Mucosa of stomach (tissue), 1 donor: ENCODE data around the gene NECAB2.
"Not testable (repeated sequence)": the region's sequence is repeated elsewhere in the genome, so short reads cannot be mapped to it uniquely, and the experiment has no call there.

ENCODE experiments used
- H3K27me3 ChIP-seq: one replicate; pipeline ENCODE4 v1.7.0; 2013; ENCODE audit warnings: mild to moderate bottlenecking, low read length; ENCODE audit not compliant: control insufficient read depth, insufficient read depth
- H3K36me3 ChIP-seq: one replicate; pipeline ENCODE4 v1.7.0; 2013; ENCODE audit warnings: low read length; ENCODE audit not compliant: control insufficient read depth, insufficient read depth
- H3K4me1 ChIP-seq: one replicate; pipeline ENCODE4 v1.7.0; 2013; ENCODE audit warnings: mild to moderate bottlenecking, low read length; ENCODE audit not compliant: control insufficient read depth, insufficient read depth
- H3K4me3 ChIP-seq: one replicate; pipeline ENCODE4 v1.7.0; 2013; ENCODE audit warnings: low read length
- H3K9ac ChIP-seq: one replicate; pipeline ENCODE4 v1.7.0; 2013; ENCODE audit warnings: mild to moderate bottlenecking, low read length, moderate library complexity
- H3K9me3 ChIP-seq: one replicate; pipeline ENCODE4 v1.7.0; 2013; ENCODE audit warnings: mild to moderate bottlenecking, low read length, moderate library complexity; ENCODE audit not compliant: control insufficient read depth
- donor health status: Pancreatic carcinoma.

The NECAB2 gene

GRCh38 chr16:83940119-83940518 lies 27.9 kb upstream of the NECAB2 start:
- no peaks in the 10 kb centered on the region for H3K9me3 ChIP-seq
- H3K27me3 ChIP-seq = no peaks in the 10 kb centered on the region
- peaks cover 35% of the 10 kb centered on the region for H3K4me1 ChIP-seq
- no peak overlapping the region for H3K9ac ChIP-seq
- no peak overlapping the region for H3K4me3 ChIP-seq
- H3K36me3 ChIP-seq = no peaks in the 10 kb centered on the region

GRCh38 chr16:83940630-83941378 lies 27.2 kb upstream of the NECAB2 start:
- Histone ChIP-seq H3K4me3 (no peak overlapping the region), H3K4me1 (peaks cover 37% of the 10 kb centered on the region), H3K9ac (no peak overlapping the region), H3K9me3 (no peaks in the 10 kb centered on the region), H3K27me3 (no peaks in the 10 kb centered on the region), H3K36me3 (no peaks in the 10 kb centered on the region)

GRCh38 chr16:83941546-83941945 lies 26.5 kb upstream of the NECAB2 start:
- H3K36me3 ChIP-seq, H3K9ac ChIP-seq, H3K9me3 ChIP-seq, H3K4me3 ChIP-seq, H3K27me3 ChIP-seq: not testable (repeated sequence)
- peaks cover 37% of the 10 kb centered on the region for H3K4me1 ChIP-seq

GRCh38 chr16:83942074-83942473 lies 26.0 kb upstream of the NECAB2 start:
- H3K9me3 ChIP-seq = no peaks in the 10 kb centered on the region
- H3K36me3 ChIP-seq = no peaks in the 10 kb centered on the region
- H3K27me3 ChIP-seq = no peaks in the 10 kb centered on the region

GRCh38 chr16:83942815-83943515 lies 25.1 kb upstream of the NECAB2 start:
- Histone ChIP-seq H3K27me3 (no peaks in the 10 kb centered on the region), H3K4me1 (peaks cover 43% of the 10 kb centered on the region), H3K36me3 (no peaks in the 10 kb centered on the region), H3K9ac (no peak overlapping the region), H3K9me3 (no peaks in the 10 kb centered on the region), H3K4me3 (no peak overlapping the region)

More at GRCh38 chr16:83942074-83942473, 26.0 kb upstream of the NECAB2 start:
- Histone ChIP-seq H3K9ac (no peak overlapping the region), H3K4me1 (peaks cover 37% of the 10 kb centered on the region), H3K4me3 (no peak overlapping the region)

- no peak overlapping the region for H3K4me3 ChIP-seq
- H3K9me3 ChIP-seq = no peaks in the 10 kb centered on the region
- H3K4me1 ChIP-seq = peaks cover 43% of the 10 kb centered on the region
- no peaks in the 10 kb centered on the region for H3K36me3 ChIP-seq
- H3K27me3 ChIP-seq = no peaks in the 10 kb centered on the region
- H3K9ac ChIP-seq = no peak overlapping the region
Observed at GRCh38 chr16:83943516-83944050, 24.5 kb upstream of the NECAB2 start.

- no peak overlapping the region for H3K4me3 ChIP-seq
- no peak overlapping the region for H3K9ac ChIP-seq
- H3K4me1 ChIP-seq = peaks cover 42% of the 10 kb centered on the region
- no peaks in the 10 kb centered on the region for H3K9me3 ChIP-seq
- H3K27me3 ChIP-seq = no peaks in the 10 kb centered on the region
- H3K36me3 ChIP-seq = no peaks in the 10 kb centered on the region
Observed at GRCh38 chr16:83945587-83945986, 22.5 kb upstream of the NECAB2 start.

GRCh38 chr16:83946154-83946780 lies 21.8 kb upstream of the NECAB2 start:
- H3K9me3 ChIP-seq = no peaks in the 10 kb centered on the region
- no peak overlapping the region for H3K9ac ChIP-seq
- no peaks in the 10 kb centered on the region for H3K36me3 ChIP-seq
- peaks cover 42% of the 10 kb centered on the region for H3K4me1 ChIP-seq
- H3K27me3 ChIP-seq = no peaks in the 10 kb centered on the region
- H3K4me3 ChIP-seq = no peak overlapping the region

- Histone ChIP-seq H3K9me3 (no peaks in the 10 kb centered on the region), H3K4me3 (no peak overlapping the region), H3K9ac (no peak overlapping the region), H3K27me3 (no peaks in the 10 kb centered on the region), H3K36me3 (no peaks in the 10 kb centered on the region), H3K4me1 (peaks cover 39% of the 10 kb centered on the region)
Observed at GRCh38 chr16:83946781-83947566, 21.1 kb upstream of the NECAB2 start.

GRCh38 chr16:83947642-83948234 lies 20.3 kb upstream of the NECAB2 start:
- Histone ChIP-seq H3K4me3 (no peak overlapping the region), H3K36me3 (no peaks in the 10 kb centered on the region)

GRCh38 chr16:83948914-83949723 lies 18.9 kb upstream of the NECAB2 start:
- peaks cover 37% of the 10 kb centered on the region for H3K4me1 ChIP-seq
- H3K9ac ChIP-seq = no peak overlapping the region
- no peak overlapping the region for H3K4me3 ChIP-seq
- H3K27me3 ChIP-seq = no peaks in the 10 kb centered on the region
- H3K36me3 ChIP-seq = no peaks in the 10 kb centered on the region
- no peaks in the 10 kb centered on the region for H3K9me3 ChIP-seq

More at GRCh38 chr16:83947642-83948234, 20.3 kb upstream of the NECAB2 start:
- Histone ChIP-seq H3K9me3 (no peaks in the 10 kb centered on the region), H3K27me3 (no peaks in the 10 kb centered on the region), H3K4me1 (peaks cover 37% of the 10 kb centered on the region), H3K9ac (no peak overlapping the region)
